OCI-LY7 (cell line): ENCODE results near the gene SEPHS1. TPM values are rescaled to one million over a fixed set of nuclear protein-coding genes. Genes with fewer than 3 reads are reported as not detected.

Source experiments
- BruUV-seq: library from RNA; stranded (reverse); fragments of 400-500 nt; replicated peaks from 2 replicates; lab custom pipeline; 2021; lab: Mats Ljungman, UMichigan
- CTCF ChIA-PET: fragments of 300-600 bp; sonication (Branson Sonifier 250); formaldehyde crosslinking; loops from one replicate; lab custom pipeline; 2022; ENCODE audit warnings: antibody characterized with exemption; ENCODE audit not compliant: unreplicated experiment; lab: Charles Lee
- POLR2A ChIA-PET: fragments of 300-600 bp; sonication (Branson Sonifier 250); formaldehyde crosslinking; loops from one replicate; lab custom pipeline; 2022; ENCODE audit warnings: antibody characterized with exemption; lab: Charles Lee
- DNase-seq: peaks from one replicate; pipeline ENCODE4 v3.0.0-alpha.2; 2015; ENCODE audit warnings: low spot score
- H2AFZ ChIP-seq: fragments of 200-600 bp; sonication (generic), shearing (Covaris generic); 2 replicates; pipeline ENCODE4 v1.6.1; 2014; ENCODE audit warnings: mild to moderate bottlenecking, antibody characterized with exemption, low read length, moderate library complexity
- H3K27ac ChIP-seq: fragments of 200-600 bp; sonication (generic); 2 replicates; pipeline ENCODE4 v1.5.1; 2014; ENCODE audit warnings: mixed run types, low read depth, mild to moderate bottlenecking, moderate library complexity, low read length, inconsistent platforms; ENCODE audit not compliant: poor library complexity, severe bottlenecking
- H3K36me3 ChIP-seq: fragments of 200-600 bp; sonication (generic); 2 replicates; pipeline ENCODE4 v1.6.1; 2014; ENCODE audit warnings: mild to moderate bottlenecking, antibody characterized with exemption, low read length, moderate library complexity, mixed read lengths; ENCODE audit not compliant: insufficient read depth
- H3K4me1 ChIP-seq: fragments of 200-600 bp; sonication (generic); 2 replicates; pipeline ENCODE4 v1.5.1; 2014; ENCODE audit warnings: mild to moderate bottlenecking, low read length; ENCODE audit not compliant: insufficient read depth, poor library complexity, severe bottlenecking
- H3K4me2 ChIP-seq: fragments of 200-600 bp; sonication (generic); 2 replicates; pipeline ENCODE4 v1.6.1; 2014; ENCODE audit warnings: mild to moderate bottlenecking, low read length
- H3K4me3 ChIP-seq: fragments of 200-600 bp; sonication (generic); 2 replicates; pipeline ENCODE4 v1.5.1; 2014; ENCODE audit warnings: mild to moderate bottlenecking, low read depth, low read length; ENCODE audit not compliant: poor library complexity, severe bottlenecking
- H3K79me2 ChIP-seq: fragments of 200-600 bp; sonication (generic); 2 replicates; pipeline ENCODE4 v1.6.1; 2016; ENCODE audit warnings: low read depth, mild to moderate bottlenecking, low read length, moderate library complexity, mixed read lengths; ENCODE audit not compliant: insufficient read depth
- H3K9me2 ChIP-seq: fragments of 200-600 bp; sonication (generic); 2 replicates; pipeline ENCODE4 v1.6.1; 2016; ENCODE audit warnings: mild to moderate bottlenecking, low read length, mixed read lengths; ENCODE audit not compliant: insufficient read depth
- H3K9me3 ChIP-seq: fragments of 200-600 bp; sonication (generic); 2 replicates; pipeline ENCODE4 v1.6.1; 2014; ENCODE audit warnings: mild to moderate bottlenecking, mixed run types, low read length, mixed read lengths
- H4K20me1 ChIP-seq: fragments of 200-600 bp; sonication (generic); 2 replicates; pipeline ENCODE4 v1.6.1; 2014; ENCODE audit warnings: mild to moderate bottlenecking, antibody characterized with exemption, low read length, moderate library complexity, mixed read lengths; ENCODE audit not compliant: insufficient read depth
- CTCF ChIP-seq: fragments of 200-600 bp; sonication (generic); conservative IDR thresholded peaks from 2 replicates; pipeline ENCODE4 v1.5.1; 2014; ENCODE audit warnings: mild to moderate bottlenecking, antibody characterized with exemption, low read length, moderate library complexity, mixed read lengths
- EZH2phosphoT487 ChIP-seq: fragments of 200-600 bp; sonication (generic); IDR thresholded peaks from 2 replicates; pipeline ENCODE4 v1.6.1; 2018; ENCODE audit warnings: low read depth, borderline replicate concordance, mild to moderate bottlenecking, mixed run types, antibody characterized with exemption, low read length, moderate library complexity, mixed read lengths
- intact Hi-C: fragments of 100-400 bp; cut with micrococcal nuclease; formaldehyde crosslinking; loops from one replicate; pipeline ENCODE4 v1.10.0; 2022; ENCODE audit not compliant: unreplicated experiment
- total RNA-seq, 2 experiments: library from RNA; depleted of rRNA in 1 of 2; stranded (reverse); fragments of >200 nt in 1 of 2; shearing (Covaris generic) in 1 of 2; gene quantifications; 2 replicates each; pipeline ENCODE4 v1.2.3, GENCODE V29; 2014 to 2022

The SEPHS1 gene
- total RNA-seq, 2 experiments from 2014 or later, result 72.7 to 113 TPM

- Histone ChIP-seq H3K27ac (no peak overlapping the region), H3K4me2 (no peak overlapping the region), H4K20me1 (no peaks in the 10 kb centered on the region), H3K9me3 (no peaks in the 10 kb centered on the region), H3K36me3 (peaks cover 95% of the 10 kb centered on the region), H2AFZ (no peak overlapping the region), H3K9me2 (no peaks in the 10 kb centered on the region), H3K79me2 (no peaks in the 10 kb centered on the region), H3K4me3 (no peak overlapping the region), H3K4me1 (no peaks in the 10 kb centered on the region)
- no TSS peak for BruUV-seq
- POLR2A ChIA-PET, result interaction anchor here (1.1 kb wide), 1 partner anchor 179 kb away, joined by 5 read pairs; no protein-coding TSS in a partner anchor
- intact Hi-C loops, result no loop called here
- CTCF ChIA-PET, result no interaction called here
- TF ChIP-seq EZH2phosphoT487 (no peak), CTCF (no peak)
- no peak for DNase-seq
These were observed 19.5 kb downstream of the SEPHS1 start for GRCh38 chr10:13328613-13329012.

- H4K20me1 ChIP-seq, result no peaks in the 10 kb centered on the region
- no peaks in the 10 kb centered on the region for H3K9me3 ChIP-seq
- no peaks in the 10 kb centered on the region for H3K79me2 ChIP-seq
- ChIA-PET CTCF (no interaction called here), POLR2A (no interaction called here)
- no TSS peak for BruUV-seq
- H2AFZ ChIP-seq, result no peak overlapping the region
- peaks cover 96% of the 10 kb centered on the region for H3K36me3 ChIP-seq
- DNase-seq, result no peak
- no peak for TF ChIP-seq CTCF
- TF ChIP-seq EZH2phosphoT487, result no peak
- H3K4me2 ChIP-seq, result no peak overlapping the region
- intact Hi-C loops, result no loop called here
- no peaks in the 10 kb centered on the region for H3K4me1 ChIP-seq
- H3K4me3 ChIP-seq, result no peak overlapping the region
- no peaks in the 10 kb centered on the region for H3K9me2 ChIP-seq
- H3K27ac ChIP-seq, result no peak overlapping the region
These were observed 20.0 kb downstream of the SEPHS1 start for GRCh38 chr10:13328126-13328525.

GRCh38 chr10:13327534-13327933, 20.6 kb downstream of the SEPHS1 start:
- intact Hi-C loops, result no loop called here
- Histone ChIP-seq H3K79me2 (no peaks in the 10 kb centered on the region), H3K4me1 (no peaks in the 10 kb centered on the region), H3K4me2 (no peak overlapping the region), H3K27ac (no peak overlapping the region), H3K9me2 (no peaks in the 10 kb centered on the region), H3K9me3 (no peaks in the 10 kb centered on the region), H3K4me3 (no peak overlapping the region), H2AFZ (no peak overlapping the region), H3K36me3 (peaks cover 97% of the 10 kb centered on the region), H4K20me1 (no peaks in the 10 kb centered on the region)
- no peak for TF ChIP-seq EZH2phosphoT487
- no peak for TF ChIP-seq CTCF
- ChIA-PET CTCF (no interaction called here), POLR2A (no interaction called here)
- DNase-seq, result no peak
- no TSS peak for BruUV-seq
